PC-3 (cell line): Measurements from ENCODE around the gene ETV6. TPM values are rescaled to one million over a fixed set of nuclear protein-coding genes. Genes with fewer than 3 reads are reported as not detected.

Source experiments
- ATAC-seq: fragments of 200-7000 bp; cut with Tn5 transposase; 2 replicates; pipeline ENCODE4 v1.9.1; 2020; ENCODE audit warnings: mild to moderate bottlenecking, moderate library complexity
- BruUV-seq: library from RNA; stranded (reverse); fragments of 400-500 nt; replicated peaks from 2 replicates; lab custom pipeline; 2021; lab: Mats Ljungman, UMichigan
- CTCF ChIA-PET: fragments of 300-600 bp; sonication (Branson Sonifier 250); formaldehyde crosslinking; loops from one replicate; lab custom pipeline; 2022; ENCODE audit warnings: antibody characterized with exemption; lab: Charles Lee
- POLR2A ChIA-PET: fragments of 300-600 bp; sonication (Branson Sonifier 250); formaldehyde crosslinking; loops from one replicate; lab custom pipeline; 2022; ENCODE audit warnings: antibody characterized with exemption; ENCODE audit not compliant: unreplicated experiment; lab: Charles Lee
- DNase-seq: peaks from one replicate; pipeline ENCODE4 v3.0.0-alpha.2; 2015
- H2AFZ ChIP-seq: fragments of 300-600 bp; sonication (generic); 2 replicates; pipeline ENCODE4 v1.6.0; 2016; ENCODE audit warnings: antibody characterized with exemption, low read length
- H3F3A ChIP-seq: fragments of 300-600 bp; sonication (generic); one replicate; pipeline ENCODE4 v1.6.0; 2017; ENCODE audit warnings: antibody characterized with exemption, low read length, control low read depth, mild to moderate bottlenecking; ENCODE audit not compliant: unreplicated experiment
- H3K27ac ChIP-seq: fragments of 300-600 bp; sonication (generic); 2 replicates; pipeline ENCODE4 v1.5.1; 2016; ENCODE audit warnings: mild to moderate bottlenecking, low read length
- H3K27me3 ChIP-seq: fragments of 300-600 bp; sonication (generic); 2 replicates; pipeline ENCODE4 v1.6.1; 2016; ENCODE audit warnings: low read length, mixed read lengths
- H3K36me3 ChIP-seq: fragments of 300-600 bp; sonication (generic); 2 replicates; pipeline ENCODE4 v1.6.1; 2016; ENCODE audit warnings: low read depth, mixed run types, low read length, mixed read lengths
- H3K4me1 ChIP-seq: fragments of 300-600 bp; sonication (generic); 2 replicates; pipeline ENCODE4 v1.5.1; 2016; ENCODE audit warnings: low read length; ENCODE audit not compliant: insufficient read depth
- H3K4me2 ChIP-seq: fragments of 300-600 bp; sonication (generic); 2 replicates; pipeline ENCODE4 v1.6.0; 2016; ENCODE audit warnings: low read length
- H3K4me3 ChIP-seq: fragments of 300-600 bp; sonication (generic); 2 replicates; pipeline ENCODE4 v1.5.1; 2016; ENCODE audit warnings: mild to moderate bottlenecking, low read length, mixed read lengths
- H3K79me2 ChIP-seq: fragments of 300-600 bp; sonication (generic); 2 replicates; pipeline ENCODE4 v1.6.1; 2017; ENCODE audit warnings: low read length, mixed read lengths
- H3K9ac ChIP-seq: fragments of 300-600 bp; sonication (generic); 2 replicates; pipeline ENCODE4 v1.6.0; 2016; ENCODE audit warnings: mild to moderate bottlenecking, low read length
- H3K9me2 ChIP-seq: fragments of 300-600 bp; sonication (generic); replicated peaks from 2 replicates; pipeline ENCODE4 v1.6.1; 2016; ENCODE audit warnings: mixed run types, low read length, mixed read lengths
- H3K9me3 ChIP-seq: fragments of 300-600 bp; sonication (generic); 2 replicates; pipeline ENCODE4 v1.6.1; 2016; ENCODE audit warnings: low read length, mixed read lengths
- H4K20me1 ChIP-seq: fragments of 300-600 bp; sonication (generic); 2 replicates; pipeline ENCODE4 v1.6.1; 2016; ENCODE audit warnings: low read length, mixed read lengths
- CTCF ChIP-seq: fragments of 300-600 bp; sonication (generic); conservative IDR thresholded peaks from 2 replicates; pipeline ENCODE4 v1.5.1; 2017; ENCODE audit warnings: antibody characterized with exemption, low read depth, mild to moderate bottlenecking, low read length
- EZH2 ChIP-seq: fragments of 300-600 bp; sonication (generic); IDR thresholded peaks from one replicate; pipeline ENCODE4 v1.6.1; 2017; ENCODE audit warnings: antibody characterized with exemption, mild to moderate bottlenecking, low read length; ENCODE audit not compliant: unreplicated experiment
- EZH2phosphoT487 ChIP-seq: fragments of 300-600 bp; sonication (generic); IDR thresholded peaks from 2 replicates; pipeline ENCODE4 v1.6.1; 2018; ENCODE audit warnings: mild to moderate bottlenecking, antibody characterized with exemption, low read length, borderline replicate concordance
- intact Hi-C: fragments of 100-400 bp; cut with micrococcal nuclease; formaldehyde crosslinking; loops from 2 replicates; pipeline ENCODE4 v1.9.0; 2023
- total RNA-seq: library from RNA; depleted of rRNA; stranded (reverse); fragments of >200 nt; gene quantifications from 2 replicates; pipeline ENCODE4 v1.2.3, GENCODE V29; 2014

ETV6 gene
- total RNA-seq, 1 experiment from 2014 or later = 5.0 TPM

- Histone ChIP-seq H3K4me2 (no peak overlapping the region), H4K20me1 (no peaks in the 10 kb centered on the region), H3K36me3 (no peaks in the 10 kb centered on the region), H3K27ac (no peak overlapping the region), H3K27me3 (no peaks in the 10 kb centered on the region), H3K9ac (no peak overlapping the region), H3F3A (no peaks in the 10 kb centered on the region), H3K4me3 (no peak overlapping the region), H3K79me2 (no peaks in the 10 kb centered on the region), H2AFZ (no peak overlapping the region), H3K9me3 (no peaks in the 10 kb centered on the region), H3K9me2 (no peaks in the 10 kb centered on the region), H3K4me1 (peaks cover 4% of the 10 kb centered on the region; the same call in 1 of the 2 replicates)
- ChIA-PET POLR2A (interaction anchor here (0.7 kb wide), 1 partner anchor 22 kb away, joined by 8 read pairs; no protein-coding TSS in a partner anchor), CTCF (no interaction called here)
- intact Hi-C loops = no loop called here
- ATAC-seq (no peak), DNase-seq (no peak)
- TF ChIP-seq EZH2phosphoT487 (no peak), EZH2 (no peak), CTCF (no peak)
- no TSS peak for BruUV-seq
These were observed 161.5 kb downstream of the ETV6 start for GRCh38 chr12:11811008-11811407.

- peaks cover 4% of the 10 kb centered on the region; the same call in 1 of the 2 replicates for H3K4me1 ChIP-seq
- no TSS peak for BruUV-seq
- H3K27ac ChIP-seq = no peak overlapping the region
- no peaks in the 10 kb centered on the region for H3K79me2 ChIP-seq
- H3K9me2 ChIP-seq = no peaks in the 10 kb centered on the region
- no peak overlapping the region for H3K4me2 ChIP-seq
- POLR2A ChIA-PET = no interaction called here
- intact Hi-C loops = no loop called here
- H3K27me3 ChIP-seq = no peaks in the 10 kb centered on the region
- no peak overlapping the region for H3K9ac ChIP-seq
- CTCF ChIA-PET = no interaction called here
- H3K36me3 ChIP-seq = no peaks in the 10 kb centered on the region
- no peak overlapping the region for H2AFZ ChIP-seq
- no peak overlapping the region for H3K4me3 ChIP-seq
- H4K20me1 ChIP-seq = no peaks in the 10 kb centered on the region
- TF ChIP-seq EZH2 (no peak), EZH2phosphoT487 (no peak), CTCF (no peak)
- H3F3A ChIP-seq = no peaks in the 10 kb centered on the region
- DNase-seq = no peak
- no peak for ATAC-seq
- H3K9me3 ChIP-seq = no peaks in the 10 kb centered on the region
These were observed 162.7 kb downstream of the ETV6 start for GRCh38 chr12:11812241-11812585.

- no peak for DNase-seq
- POLR2A ChIA-PET = no interaction called here
These were observed 163.3 kb downstream of the ETV6 start for GRCh38 chr12:11812586-11813437.

More at GRCh38 chr12:11812586-11813437, 163.3 kb downstream of the ETV6 start:
- H3K9ac ChIP-seq = no peak overlapping the region
- no peak overlapping the region for H2AFZ ChIP-seq
- H4K20me1 ChIP-seq = no peaks in the 10 kb centered on the region
- no peak for TF ChIP-seq EZH2phosphoT487
- no peak for TF ChIP-seq CTCF
- TF ChIP-seq EZH2 = no peak
- no peaks in the 10 kb centered on the region for H3K79me2 ChIP-seq
- H3K9me2 ChIP-seq = no peaks in the 10 kb centered on the region
- H3K27me3 ChIP-seq = no peaks in the 10 kb centered on the region
- no peak overlapping the region for H3K27ac ChIP-seq
- BruUV-seq = no TSS peak
- H3K36me3 ChIP-seq = no peaks in the 10 kb centered on the region
- CTCF ChIA-PET = no interaction called here
- ATAC-seq = no peak
- H3K4me1 ChIP-seq = peaks cover 4% of the 10 kb centered on the region; the same call in 1 of the 2 replicates
- H3K4me3 ChIP-seq = no peak overlapping the region
- no peak overlapping the region for H3K4me2 ChIP-seq
- intact Hi-C loops = no loop called here
- no peaks in the 10 kb centered on the region for H3F3A ChIP-seq
- no peaks in the 10 kb centered on the region for H3K9me3 ChIP-seq
